Liver (tissue), 9 donors: ENCODE data around the gene STN1. TPM values are rescaled to one million over a fixed set of nuclear protein-coding genes. Genes with fewer than 3 reads are reported as not detected.

Source experiments
- DNase-seq: peaks from one replicate; pipeline ENCODE4 v3.0.0-alpha.2; 2017; ENCODE audit warnings: low spot score
- H3K27ac ChIP-seq, 2 donors: one replicate each; pipeline ENCODE4 v1.7.0; 2013; ENCODE audit warnings: inconsistent platforms in 2 of 2, low read length in 2 of 2, control low read depth in 1 of 2, low read depth in 1 of 2, mild to moderate bottlenecking in 1 of 2
- H3K27me3 ChIP-seq, 4 donors: one replicate each; pipeline versions ENCODE4 v1.6.1 to v1.7.0; 2013; ENCODE audit warnings: low read length in 3 of 4, inconsistent platforms in 1 of 4, mild to moderate bottlenecking in 1 of 4, moderate library complexity in 1 of 4; ENCODE audit not compliant: control insufficient read depth in 4 of 4, insufficient read depth in 4 of 4
- H3K36me3 ChIP-seq, 4 donors: one replicate each; pipeline versions ENCODE4 v1.6.1 to v1.7.0; 2013; ENCODE audit warnings: low read length in 3 of 4, mild to moderate bottlenecking in 3 of 4, low read depth in 1 of 4, moderate library complexity in 1 of 4; ENCODE audit not compliant: control insufficient read depth in 4 of 4, insufficient read depth in 3 of 4
- H3K4me1 ChIP-seq, 4 donors: one replicate each; pipeline versions ENCODE4 v1.6.1 to v1.7.0; 2013; ENCODE audit warnings: low read length in 3 of 4, mild to moderate bottlenecking in 3 of 4, moderate library complexity in 1 of 4; ENCODE audit not compliant: control insufficient read depth in 4 of 4, insufficient read depth in 4 of 4
- H3K4me3 ChIP-seq, 3 donors: one replicate each; pipeline versions ENCODE4 v1.6.1 to v1.7.0; 2013; ENCODE audit warnings: low read length in 3 of 3, control low read depth in 1 of 3, low read depth in 1 of 3, mild to moderate bottlenecking in 1 of 3
- H3K9ac ChIP-seq, 2 donors: one replicate each; pipeline ENCODE4 v1.7.0; 2013; ENCODE audit warnings: low read length in 2 of 2, mild to moderate bottlenecking in 2 of 2, moderate library complexity in 2 of 2, control low read depth in 1 of 2, low read depth in 1 of 2
- H3K9me3 ChIP-seq, 4 donors: one replicate each; pipeline versions ENCODE4 v1.6.1 to v1.7.0; 2013; ENCODE audit warnings: low read length in 3 of 4; ENCODE audit not compliant: control insufficient read depth in 4 of 4
- ATF3 ChIP-seq: IDR thresholded peaks from 2 replicates; pipeline ENCODE4 v1.6.1; 2016; ENCODE audit warnings: antibody characterized with exemption
- CTCF ChIP-seq: fragments of 150-350 bp; IDR thresholded peaks from 2 replicates; pipeline ENCODE4 v1.5.1; 2017; ENCODE audit warnings: improper control_type of control experiment, low read depth, low read length; ENCODE audit not compliant: missing input control
- EGR1 ChIP-seq, 2 donors: IDR thresholded peaks; 2 replicates each; pipeline ENCODE4 v1.6.1; 2016 to 2018; ENCODE audit warnings: antibody characterized with exemption in 2 of 2, low read depth in 2 of 2
- FOXA2 ChIP-seq: IDR thresholded peaks from 2 replicates; pipeline ENCODE4 v1.6.1; 2016; ENCODE audit warnings: antibody characterized with exemption
- HNF4A ChIP-seq, 2 donors: conservative IDR thresholded peaks; 2 replicates each; pipeline ENCODE4 v1.6.1; 2016; ENCODE audit warnings: antibody characterized with exemption in 2 of 2, mild to moderate bottlenecking in 2 of 2
- HNF4G ChIP-seq: IDR thresholded peaks from 2 replicates; pipeline ENCODE4 v1.6.1; 2016; ENCODE audit warnings: antibody characterized with exemption
- JUND ChIP-seq, 2 donors: IDR thresholded peaks; 2 replicates each; pipeline ENCODE4 v1.6.1; 2016; ENCODE audit warnings: antibody characterized with exemption in 2 of 2
- MAX ChIP-seq: IDR thresholded peaks from 2 replicates; pipeline ENCODE4 v1.6.1; 2016; ENCODE audit warnings: antibody characterized with exemption
- NR2F2 ChIP-seq: IDR thresholded peaks from 2 replicates; pipeline ENCODE4 v1.6.1; 2016; ENCODE audit warnings: antibody characterized with exemption
- RAD21 ChIP-seq, 2 donors: IDR thresholded peaks; 2 replicates each; pipeline ENCODE4 v1.6.1; 2016; ENCODE audit warnings: antibody characterized with exemption in 2 of 2, mild to moderate bottlenecking in 2 of 2
- RXRA ChIP-seq, 2 donors: IDR thresholded peaks; 2 replicates each; pipeline ENCODE4 v1.6.1; 2017 to 2018; ENCODE audit warnings: antibody characterized with exemption in 2 of 2, mild to moderate bottlenecking in 1 of 2
- SP1 ChIP-seq: IDR thresholded peaks from 2 replicates; pipeline ENCODE4 v1.6.1; 2018; ENCODE audit warnings: antibody characterized with exemption, mild to moderate bottlenecking
- TAF1 ChIP-seq: conservative IDR thresholded peaks from 2 replicates; pipeline ENCODE4 v1.6.1; 2016; ENCODE audit warnings: antibody characterized with exemption, mild to moderate bottlenecking
- YY1 ChIP-seq: IDR thresholded peaks from 2 replicates; pipeline ENCODE4 v1.6.1; 2016; ENCODE audit warnings: antibody characterized with exemption, mild to moderate bottlenecking
- ZBTB33 ChIP-seq: IDR thresholded peaks from 2 replicates; pipeline ENCODE4 v1.6.1; 2016; ENCODE audit warnings: antibody characterized with exemption
- WGBS: extraction: QIAGEN DNeasy Blood & Tissue Kit; methylation state at CpG from one replicate; pipeline ENCODE4 v1.1.7; 2013; 5-methylcytosine and 5-hydroxymethylcytosine counted together
- polyA plus RNA-seq, 2 donors: library from polyadenylated mRNA; stranded (reverse) in 1 of 2; unstranded in 1 of 2; fragments of 200-250 nt in 1 of 2; fragments of >200 nt in 1 of 2; fragmentation: Nextera tagmentation in 1 of 2; extraction: Ambion mirVana in 1 of 2; gene quantifications; one replicate each; pipeline versions ENCODE4 v1.2.1 to v1.2.3, GENCODE V29; 2013 to 2015
- total RNA-seq, 2 donors: library from RNA; depleted of rRNA; stranded (reverse); fragments of >200 nt; gene quantifications; one replicate each; pipeline ENCODE4 v1.2.3, GENCODE V29; 2014
- TF ChIP-seq, protein P1 (sequence below): IDR thresholded peaks from 2 replicates; pipeline ENCODE4 v1.6.1; 2016; ENCODE audit warnings: antibody characterized with exemption, mild to moderate bottlenecking
- donor health status: healthy.
- donor health status: healthy.
- donor health status: healthy.
- donor health status: healthy.
- donor health status: healthy.

Gene STN1
- total and polyA plus RNA-seq, 4 donors, result 6.9 to 12.9 (median 8.0) TPM

DNA sequence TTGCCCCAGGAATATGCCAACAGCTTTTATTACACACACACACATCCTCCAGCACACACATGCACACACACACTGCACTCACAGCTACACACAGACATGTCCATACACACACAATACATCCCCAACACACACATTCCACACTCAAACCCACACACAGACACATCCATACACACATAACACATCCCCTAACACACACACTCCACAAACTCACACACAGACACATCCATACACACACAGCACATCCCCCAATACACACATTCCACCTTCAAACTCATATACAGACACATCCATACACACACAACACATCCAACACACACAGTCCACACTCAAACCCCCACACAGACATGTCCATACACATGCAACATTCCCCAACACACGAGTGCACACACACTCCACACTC, 81.7 kb downstream of the STN1 start:
- no peak for DNase-seq
- H3K4me1 ChIP-seq, result peaks cover 12 to 27% (median 20%) of the 10 kb centered on the region in 4 donors
- H3K27me3 ChIP-seq, result no peaks in the 10 kb centered on the region
- H3K9ac ChIP-seq, result no peak overlapping the region
- H3K4me3 ChIP-seq, result no peak overlapping the region
- H3K36me3 ChIP-seq, result no peaks in the 10 kb centered on the region
- 82% methylated on average over 1 of the region's 1 CpG for WGBS
- H3K9me3 ChIP-seq, result no peaks in the 10 kb centered on the region
- TF ChIP-seq RAD21 (IDR thresholded peaks at IDR 0.05), result no peak
- no peak for TF ChIP-seq EGR1 (IDR thresholded peaks at IDR 0.05; ENCODE audit: low read depth in 2 of 2)
- TF ChIP-seq CTCF, result no peak
- TF ChIP-seq SP1, result no peak
- TF ChIP-seq, protein P1, sequence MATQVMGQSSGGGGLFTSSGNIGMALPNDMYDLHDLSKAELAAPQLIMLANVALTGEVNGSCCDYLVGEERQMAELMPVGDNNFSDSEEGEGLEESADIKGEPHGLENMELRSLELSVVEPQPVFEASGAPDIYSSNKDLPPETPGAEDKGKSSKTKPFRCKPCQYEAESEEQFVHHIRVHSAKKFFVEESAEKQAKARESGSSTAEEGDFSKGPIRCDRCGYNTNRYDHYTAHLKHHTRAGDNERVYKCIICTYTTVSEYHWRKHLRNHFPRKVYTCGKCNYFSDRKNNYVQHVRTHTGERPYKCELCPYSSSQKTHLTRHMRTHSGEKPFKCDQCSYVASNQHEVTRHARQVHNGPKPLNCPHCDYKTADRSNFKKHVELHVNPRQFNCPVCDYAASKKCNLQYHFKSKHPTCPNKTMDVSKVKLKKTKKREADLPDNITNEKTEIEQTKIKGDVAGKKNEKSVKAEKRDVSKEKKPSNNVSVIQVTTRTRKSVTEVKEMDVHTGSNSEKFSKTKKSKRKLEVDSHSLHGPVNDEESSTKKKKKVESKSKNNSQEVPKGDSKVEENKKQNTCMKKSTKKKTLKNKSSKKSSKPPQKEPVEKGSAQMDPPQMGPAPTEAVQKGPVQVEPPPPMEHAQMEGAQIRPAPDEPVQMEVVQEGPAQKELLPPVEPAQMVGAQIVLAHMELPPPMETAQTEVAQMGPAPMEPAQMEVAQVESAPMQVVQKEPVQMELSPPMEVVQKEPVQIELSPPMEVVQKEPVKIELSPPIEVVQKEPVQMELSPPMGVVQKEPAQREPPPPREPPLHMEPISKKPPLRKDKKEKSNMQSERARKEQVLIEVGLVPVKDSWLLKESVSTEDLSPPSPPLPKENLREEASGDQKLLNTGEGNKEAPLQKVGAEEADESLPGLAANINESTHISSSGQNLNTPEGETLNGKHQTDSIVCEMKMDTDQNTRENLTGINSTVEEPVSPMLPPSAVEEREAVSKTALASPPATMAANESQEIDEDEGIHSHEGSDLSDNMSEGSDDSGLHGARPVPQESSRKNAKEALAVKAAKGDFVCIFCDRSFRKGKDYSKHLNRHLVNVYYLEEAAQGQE, result no peak
- TF ChIP-seq YY1, result no peak
- no peak for TF ChIP-seq RXRA (IDR thresholded peaks at IDR 0.05)
- no peak for TF ChIP-seq NR2F2
- no peak for TF ChIP-seq FOXA2
- no peak for TF ChIP-seq JUND (IDR thresholded peaks at IDR 0.05)
- no peak for TF ChIP-seq HNF4A (conservative IDR thresholded peaks at IDR 0.05)
- no peak overlapping the region for H3K27ac ChIP-seq

DNA sequence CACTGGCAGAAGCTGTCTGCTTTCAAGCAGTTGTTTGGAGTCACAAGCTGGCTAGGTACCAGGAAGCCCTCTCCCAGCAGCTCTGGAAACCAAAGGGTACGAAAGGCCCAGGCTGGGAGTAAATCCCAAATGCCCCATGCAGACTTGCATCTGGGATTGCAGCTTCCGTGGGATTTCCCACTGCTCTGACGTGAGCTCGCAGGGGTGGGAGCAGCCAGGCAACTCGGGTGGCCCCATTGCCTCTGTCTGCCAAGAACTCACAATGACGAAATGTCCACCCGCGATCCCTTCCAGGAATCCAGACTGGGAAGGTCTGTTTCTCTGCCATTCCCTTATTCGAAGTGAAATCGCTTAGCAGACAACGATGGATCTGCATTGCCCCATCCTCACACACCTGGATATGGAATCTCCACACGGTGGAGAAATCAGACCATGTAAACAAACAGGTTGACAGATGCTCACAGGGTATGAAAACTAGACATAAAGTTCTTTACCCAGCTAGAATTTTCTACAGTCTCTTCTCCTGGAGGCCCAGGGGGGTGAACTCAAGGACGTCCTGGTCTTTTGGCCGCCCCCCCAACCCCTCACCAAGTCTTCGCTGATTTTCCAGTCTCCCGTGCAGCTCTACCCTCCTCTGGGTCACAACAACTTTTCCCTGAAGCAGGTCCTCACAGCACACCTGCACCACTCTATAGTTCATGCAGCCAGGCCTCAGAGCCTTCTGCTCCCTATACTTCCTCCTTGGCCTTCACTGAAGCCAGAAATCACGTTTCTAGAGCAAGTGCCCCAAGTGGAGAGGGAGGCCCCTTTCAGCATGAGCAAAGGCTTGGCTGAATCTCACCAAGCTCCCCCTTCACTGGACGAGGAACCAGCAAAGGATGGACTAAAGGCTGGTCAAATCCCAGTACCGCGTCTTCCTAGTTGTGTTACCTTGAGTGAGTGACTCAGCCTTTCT, 82.6 kb downstream of the STN1 start:
- Histone ChIP-seq H3K27ac (peak overlapping the region; percentile 37 to 63), H3K9ac (no peak overlapping the region), H3K27me3 (no peaks in the 10 kb centered on the region), H3K36me3 (no peaks in the 10 kb centered on the region), H3K9me3 (no peaks in the 10 kb centered on the region), H3K4me3 (no peak overlapping the region), H3K4me1 (peaks cover 12 to 25% (median 19%) of the 10 kb centered on the region in 4 donors)
- no peak for DNase-seq
- 52% methylated on average over 20 of the region's 20 CpGs for WGBS
- TF ChIP-seq, protein P1, result no peak
- TF ChIP-seq ZBTB33 (no peak), RAD21 (IDR thresholded peaks at IDR 0.05) (peak in 1 of 2 donors; percentile 58), FOXA2 (peak; percentile 20), MAX (no peak), EGR1 (IDR thresholded peaks at IDR 0.05; ENCODE audit: low read depth in 2 of 2) (no peak), HNF4G (no peak), CTCF (no peak), YY1 (no peak), HNF4A (conservative IDR thresholded peaks at IDR 0.05) (peak in 1 of 2 donors; percentile 48), TAF1 (no peak), ATF3 (peak; percentile 83)
